Right lung (tissue), 5 donors: ENCODE data around the gene GGA2. TPM values are rescaled to one million over a fixed set of nuclear protein-coding genes. Genes with fewer than 3 reads are reported as not detected.
A peak's percentile ranks its signal among the peaks of the same experiment; 100 is the strongest.
"Not testable (repeated sequence)": the region's sequence is repeated elsewhere in the genome, so short reads cannot be mapped to it uniquely, and the experiment has no call there.

Experiments used
- DNase-seq, 2 donors: peaks; one replicate each; pipeline ENCODE4 v3.0.0-alpha.2; 2013
- polyA plus RNA-seq, 5 donors: library from polyadenylated mRNA; unstranded; fragments of 120-200 nt; gene quantifications; one replicate each; pipeline versions ENCODE4 v1.2.1 to v1.2.3, GENCODE V29; 2013; ENCODE audit warnings: inconsistent platforms in 1 of 5, low replicate concordance in 1 of 5; ENCODE audit not compliant: insufficient read length in 5 of 5, insufficient read depth in 1 of 5

Gene GGA2
- polyA plus RNA-seq, 5 donors, result 135 to 163 (median 150) TPM

- no peak for DNase-seq
Measured at GRCh38 chr16:23482778-23483177, 27.5 kb downstream of the GGA2 start.

GRCh38 chr16:23480257-23480656 is 30.0 kb downstream of the GGA2 start:
- no peak for DNase-seq

- no peak for DNase-seq
Measured at GRCh38 chr16:23479138-23479537, 31.2 kb downstream of the GGA2 start.

GRCh38 chr16:23478566-23478965 is 31.7 kb downstream of the GGA2 start:
- DNase-seq, result no peak

- DNase-seq, result no peak
Measured at GRCh38 chr16:23476289-23476688, 34.0 kb downstream of the GGA2 start.

GRCh38 chr16:23469814-23470213 is 40.5 kb downstream of the GGA2 start:
- no peak for DNase-seq

- DNase-seq, result no peak
Measured at GRCh38 chr16:23466162-23466885, 44.0 kb downstream of the GGA2 start.

- no peak for DNase-seq
Measured at GRCh38 chr16:23465179-23465578, 45.1 kb downstream of the GGA2 start.

GRCh38 chr16:23464196-23464595 is 46.1 kb downstream of the GGA2 start:
- no peak for DNase-seq

GRCh38 chr16:23462994-23463393 is 47.3 kb downstream of the GGA2 start:
- DNase-seq, result peak; percentile 76 to 82

- no peak for DNase-seq
Measured at GRCh38 chr16:23453338-23454052, 56.8 kb downstream of the GGA2 start.

- peak; percentile 89 to 91 for DNase-seq
Measured at GRCh38 chr16:23452572-23453337, 57.5 kb downstream of the GGA2 start, which contains the start of gene COG7. Gene COG7, minus strand, starts transcription at chr16:23453189. Its CDS starts 195 bp downstream, at chr16:23452994.

- no peak for DNase-seq
Measured at GRCh38 chr16:23452221-23452571, 58.1 kb downstream of the GGA2 start.

GRCh38 chr16:23448392-23448791 is 61.9 kb downstream of the GGA2 start:
- no peak for DNase-seq

- DNase-seq, result not testable (repeated sequence)
Measured at GRCh38 chr16:23437542-23437941, 72.8 kb downstream of the GGA2 start.

GRCh38 chr16:23436951-23437350 is 73.3 kb downstream of the GGA2 start:
- no peak for DNase-seq

GRCh38 chr16:23435500-23435899 is 74.8 kb downstream of the GGA2 start:
- peak; percentile 24 to 27 for DNase-seq

- peak in 1 of 2 donors; percentile 53 for DNase-seq
Measured at GRCh38 chr16:23434380-23434779, 75.9 kb downstream of the GGA2 start.

GRCh38 chr16:23433261-23433920 is 76.9 kb downstream of the GGA2 start:
- DNase-seq, result no peak

- DNase-seq, result no peak
Measured at GRCh38 chr16:23432176-23433128, 77.8 kb downstream of the GGA2 start.

GRCh38 chr16:23428351-23428750 is 81.9 kb downstream of the GGA2 start:
- no peak for DNase-seq
